ENCODE measurements around the gene HDAC1. TPM values are rescaled to one million over a fixed set of nuclear protein-coding genes. Genes with fewer than 3 reads are reported as not detected.

The HDAC1 gene
- total and polyA plus RNA-seq, 2 of the 4 experiments (the other 2 are of a cell fraction) = 95.5 to 139 TPM

DNA sequence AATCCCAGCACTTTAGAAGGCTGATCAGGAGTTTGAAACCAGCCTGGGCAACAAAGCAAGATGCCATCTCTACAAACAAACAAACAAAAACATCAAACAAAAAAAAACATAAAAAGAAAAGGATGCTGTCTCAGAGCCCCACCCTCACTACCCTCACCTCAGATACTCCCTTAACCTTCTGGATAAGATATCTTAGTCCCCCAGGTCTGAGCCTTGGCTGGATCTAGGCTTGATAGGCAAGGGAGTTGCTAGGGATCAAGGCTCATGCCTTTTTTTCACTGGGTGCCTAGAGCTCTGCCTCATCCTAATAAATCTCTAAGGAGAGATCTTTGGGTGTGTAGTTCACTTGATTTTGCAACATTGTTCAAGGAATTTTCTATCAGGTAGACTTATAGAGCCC, 7.4 kb downstream of the HDAC1 start:
- Histone ChIP-seq H2AK5ac (ENCODE audit: low read depth, low read length) (no peak overlapping the region), H3K9ac (ENCODE audit: low read depth, low read length) (no peak overlapping the region), H4K20me1 (ENCODE audit: insufficient read depth, low read length) (peaks cover 35% of the 10 kb centered on the region; the same call in 1 of the 2 replicates), H3K9me1 (ENCODE audit: insufficient read depth, low read length) (peaks cover 12% of the 10 kb centered on the region; the same call in 1 of the 2 replicates), H3K4me3 (ENCODE audit: insufficient read depth, low read depth, low read length) (no peak overlapping the region), H3K36me3 (ENCODE audit: control insufficient read depth, insufficient read depth, low read length) (peaks cover 17% of the 10 kb centered on the region), H2BK5ac (ENCODE audit: low read depth, low read length, poor library complexity, severe bottlenecking) (no peak overlapping the region), H3K14ac (replicated peaks; ENCODE audit: low read depth, low read length) (no peak overlapping the region), H3K79me1 (ENCODE audit: low read depth in 1 of 2, low read length in 2 of 2) (peaks cover 40 to 78% of the 10 kb centered on the region in 2 experiments), H3K4me1 (ENCODE audit: control insufficient read depth, insufficient read depth, low read length) (no peaks in the 10 kb centered on the region), H2AFZ (replicated peaks; ENCODE audit: low read length, poor library complexity) (no peak overlapping the region), H3K56ac (ENCODE audit: extremely low read depth, insufficient read depth, low read length) (no peak overlapping the region), H4K8ac (ENCODE audit: low read depth in 2 of 2, low read length in 2 of 2) (no peak overlapping the region), H3K9me3 (ENCODE audit: control insufficient read depth, insufficient read depth, low read length) (no peaks in the 10 kb centered on the region), H2BK20ac (ENCODE audit: low read depth, low read length) (no peak overlapping the region), H3K27me3 (ENCODE audit: control insufficient read depth, insufficient read depth, low read length) (no peaks in the 10 kb centered on the region), H4K91ac (ENCODE audit: insufficient read depth, low read depth, low read length) (no peak overlapping the region), H3K4me2 (ENCODE audit: low read depth, low read length) (no peak overlapping the region), H3K18ac (ENCODE audit: low read depth, low read length) (no peak overlapping the region), H2BK120ac (ENCODE audit: low read depth, low read length) (no peak overlapping the region), H3K27ac (ENCODE audit: insufficient read depth, low read length) (no peak overlapping the region), H2AK9ac (replicated peaks; ENCODE audit: low read depth, low read length, poor library complexity) (no peak overlapping the region), H2BK15ac (ENCODE audit: low read depth, low read length) (no peak overlapping the region), H3K4ac (ENCODE audit: low read depth, low read length) (no peak overlapping the region), H3K23ac (ENCODE audit: low read depth, low read length) (no peak overlapping the region; the same call in 1 of the 2 replicates), H4K5ac (ENCODE audit: low read depth, low read length) (no peak overlapping the region)
- no peak for DNase-seq
- TF ChIP-seq RCOR1 (IDR thresholded peaks at IDR 0.05; ENCODE audit: insufficient replicate concordance, low read length) = no peak
- TF ChIP-seq FOS (IDR thresholded peaks at IDR 0.05; ENCODE audit: low read depth, low read length) = no peak
- no peak for TF ChIP-seq NFE2L2 (IDR thresholded peaks at IDR 0.05; ENCODE audit: low read depth, low read length)
- no peak for TF ChIP-seq CHD1 (IDR thresholded peaks at IDR 0.05; ENCODE audit: low read depth, low read length)
- TF ChIP-seq ELK1 (IDR thresholded peaks at IDR 0.05; ENCODE audit: borderline replicate concordance, low read depth, low read length) = no peak
- no peak for TF ChIP-seq SMC3 (IDR thresholded peaks at IDR 0.05; ENCODE audit: low read depth, low read length)
- no peak for ATAC-seq (ENCODE audit: low read depth)
- BruUV-seq (replicated peaks) = no TSS peak
- ChIA-PET POLR2A (ENCODE audit: unreplicated experiment) (no interaction called here), CTCF (no interaction called here)
- in situ Hi-C loops (cut with MboI; ENCODE audit: low sequenced_read_pairs) = no loop called here
- dilution Hi-C loops (cut with HindIII; ENCODE audit: low sequenced_read_pairs, unreplicated experiment) = no loop called here
- intact Hi-C loops (cut with micrococcal nuclease) = no loop called here

Measured in IMR-90 (cell line).